ENCODE data around the gene NIM1K. TPM values are rescaled to one million over a fixed set of nuclear protein-coding genes. Genes with fewer than 3 reads are reported as not detected.

The NIM1K gene
- total RNA-seq, 2 donors from 2014 or later, result 0.52 TPM; not detected in 1

- 76 to 95% methylated on average over 3 of the region's 3 CpGs for whole genome bisulfite sequencing, 2 donors
- no peak for DNase-seq
- no peaks in the 10 kb centered on the region for H3K27me3 ChIP-seq
- no peak overlapping the region for H3K4me3 ChIP-seq
- no peaks in the 10 kb centered on the region for H3K9me3 ChIP-seq
- ATAC-seq, result no peak
- H3K27ac ChIP-seq, result no peak overlapping the region
- H3K36me3 ChIP-seq (replicated peaks in 1 of 2; ENCODE audit: insufficient read depth in 1 of 2, low read depth in 2 of 2), result no peaks in the 10 kb centered on the region
- intact Hi-C loops (cut with DNase I), result no loop called here
- peaks cover 49% of the 10 kb centered on the region for H3K4me1 ChIP-seq
- TF ChIP-seq CTCF (IDR thresholded peaks at IDR 0.05) (no peak), POLR2A (IDR thresholded peaks at IDR 0.05) (no peak)
Measured at GRCh38 chr5:43309122-43309521, 117.1 kb downstream of the NIM1K start.

- intact Hi-C loops (cut with DNase I), result no loop called here
- Histone ChIP-seq H3K27me3 (no peaks in the 10 kb centered on the region), H3K4me1 (peaks cover 52% of the 10 kb centered on the region), H3K4me3 (no peak overlapping the region), H3K9me3 (no peaks in the 10 kb centered on the region), H3K36me3 (replicated peaks in 1 of 2; ENCODE audit: insufficient read depth in 1 of 2, low read depth in 2 of 2) (no peaks in the 10 kb centered on the region), H3K27ac (no peak overlapping the region)
- TF ChIP-seq POLR2A (IDR thresholded peaks at IDR 0.05), result no peak
- no peak for TF ChIP-seq CTCF (IDR thresholded peaks at IDR 0.05)
- no peak for DNase-seq
- no peak for ATAC-seq
Measured at GRCh38 chr5:43309637-43310036, 117.6 kb downstream of the NIM1K start.

GRCh38 chr5:43312076-43312661, 120.1 kb downstream of the NIM1K start:
- peak overlapping the region in 3 of 4 donors; percentile 92 to 95 (median 94) for H3K27ac ChIP-seq
- ATAC-seq (no peak), DNase-seq (no peak)
- H3K36me3 ChIP-seq (replicated peaks in 1 of 2; ENCODE audit: insufficient read depth in 1 of 2, low read depth in 2 of 2), result no peaks in the 10 kb centered on the region
- intact Hi-C loops (cut with DNase I), result no loop called here
- H3K4me3 ChIP-seq, result peak overlapping the region in 1 of 2 donors; percentile 68
- H3K27me3 ChIP-seq, result no peaks in the 10 kb centered on the region
- TF ChIP-seq CTCF (IDR thresholded peaks at IDR 0.05) (no peak), POLR2A (IDR thresholded peaks at IDR 0.05) (no peak)
- peaks cover 43% of the 10 kb centered on the region for H3K4me1 ChIP-seq
- 15 to 23% methylated on average over 6 of the region's 6 CpGs for WGBS, 2 donors
- H3K9me3 ChIP-seq, result no peaks in the 10 kb centered on the region

GRCh38 chr5:43312699-43313034, 120.6 kb downstream of the NIM1K start:
- ATAC-seq (no peak), DNase-seq (no peak)
- H3K4me3 ChIP-seq, result peak overlapping the region; percentile 68 to 74
- H3K27ac ChIP-seq, result peak overlapping the region; percentile 90 to 95 (median 93)
- 1 to 2% methylated on average over 9 of the region's 9 CpGs for WGBS, 2 donors
- TF ChIP-seq POLR2A (IDR thresholded peaks at IDR 0.05) (no peak), CTCF (IDR thresholded peaks at IDR 0.05) (peak in 1 of 7 experiments; percentile 25)
- peaks cover 43% of the 10 kb centered on the region for H3K4me1 ChIP-seq
- no peaks in the 10 kb centered on the region for H3K36me3 ChIP-seq (replicated peaks in 1 of 2; ENCODE audit: insufficient read depth in 1 of 2, low read depth in 2 of 2)
- H3K27me3 ChIP-seq, result no peaks in the 10 kb centered on the region
- H3K9me3 ChIP-seq, result no peaks in the 10 kb centered on the region
- intact Hi-C loops (cut with DNase I), result no loop called here
